MM.1S (cell line): ENCODE data around the gene IFT122.

Experiments
- DNase-seq: peaks from one replicate; pipeline ENCODE4 v3.0.0-alpha.2; 2015
- H2AFZ ChIP-seq: fragments of 300-600 bp; sonication (generic); 2 replicates; pipeline ENCODE4 v1.6.0; 2016; ENCODE audit warnings: antibody characterized with exemption, low read length
- H3F3A ChIP-seq: fragments of 300-600 bp; sonication (generic); 2 replicates; pipeline ENCODE4 v1.6.1; 2016; ENCODE audit warnings: mild to moderate bottlenecking, antibody characterized with exemption, low read length, moderate library complexity, mixed read lengths; ENCODE audit not compliant: insufficient read depth
- H3K27ac ChIP-seq: fragments of 300-600 bp; sonication (generic); 2 replicates; pipeline ENCODE4 v1.5.1; 2016; ENCODE audit warnings: mild to moderate bottlenecking, low read length
- H3K27me3 ChIP-seq: fragments of 300-600 bp; sonication (generic); replicated peaks from 2 replicates; pipeline ENCODE4 v1.6.0; 2016; ENCODE audit warnings: low read length; ENCODE audit not compliant: insufficient read depth
- H3K36me3 ChIP-seq: fragments of 300-600 bp; sonication (generic); replicated peaks from 2 replicates; pipeline ENCODE4 v1.6.1; 2016; ENCODE audit warnings: mild to moderate bottlenecking, low read length, mixed read lengths; ENCODE audit not compliant: insufficient read depth
- H3K4me1 ChIP-seq: fragments of 300-600 bp; sonication (generic); 2 replicates; pipeline ENCODE4 v1.6.1; 2016; ENCODE audit warnings: low read length, mixed read lengths
- H3K4me2 ChIP-seq: fragments of 300-600 bp; sonication (generic); 2 replicates; pipeline ENCODE4 v1.6.0; 2016; ENCODE audit warnings: low read depth, low read length
- H3K4me3 ChIP-seq: fragments of 300-600 bp; sonication (generic); 2 replicates; pipeline ENCODE4 v1.5.1; 2016; ENCODE audit warnings: low read length, mixed read lengths
- H3K79me2 ChIP-seq: fragments of 300-600 bp; sonication (generic); 2 replicates; pipeline ENCODE4 v1.6.1; 2016; ENCODE audit warnings: mixed run types, low read length, mixed read lengths
- H3K9ac ChIP-seq: fragments of 300-600 bp; sonication (generic); 2 replicates; pipeline ENCODE4 v1.6.1; 2016; ENCODE audit warnings: low read length, mixed read lengths
- H3K9me2 ChIP-seq: fragments of 300-600 bp; sonication (generic); replicated peaks from 2 replicates; pipeline ENCODE4 v1.6.1; 2016; ENCODE audit warnings: mild to moderate bottlenecking, low read length, mixed read lengths; ENCODE audit not compliant: insufficient read depth
- H3K9me3 ChIP-seq: fragments of 300-600 bp; sonication (generic); replicated peaks from 2 replicates; pipeline ENCODE4 v1.6.1; 2016; ENCODE audit warnings: mild to moderate bottlenecking, low read length, mixed read lengths; ENCODE audit not compliant: insufficient read depth
- H4K20me1 ChIP-seq: fragments of 300-600 bp; sonication (generic); 2 replicates; pipeline ENCODE4 v1.6.1; 2016; ENCODE audit warnings: mild to moderate bottlenecking, low read length, moderate library complexity, mixed read lengths; ENCODE audit not compliant: insufficient read depth
- CTCF ChIP-seq: fragments of 300-600 bp; sonication (generic); IDR thresholded peaks from 2 replicates; pipeline ENCODE4 v1.5.1; 2016; ENCODE audit warnings: antibody characterized with exemption, low read length, mixed read lengths
- EZH2 ChIP-seq: fragments of 300-600 bp; sonication (generic); optimal IDR thresholded peaks from 2 replicates; pipeline ENCODE3; 2017; ENCODE audit warnings: low read depth, mild to moderate bottlenecking, antibody characterized with exemption, low read length, mixed read lengths
- EZH2phosphoT487 ChIP-seq: fragments of 300-600 bp; sonication (generic); IDR thresholded peaks from 2 replicates; pipeline ENCODE4 v1.6.1; 2018; ENCODE audit warnings: antibody characterized with exemption, low read length

The IFT122 gene

GRCh38 chr3:129536804-129537203 lies 96.8 kb downstream of the IFT122 start:
- H3K9me2 ChIP-seq = no peaks in the 10 kb centered on the region
- H3K9me3 ChIP-seq = no peaks in the 10 kb centered on the region
- no peak overlapping the region for H2AFZ ChIP-seq
- H3K4me2 ChIP-seq = no peak overlapping the region
- TF ChIP-seq CTCF = no peak
- no peak for TF ChIP-seq EZH2
- TF ChIP-seq EZH2phosphoT487 = no peak
- no peaks in the 10 kb centered on the region for H4K20me1 ChIP-seq
- H3F3A ChIP-seq = no peaks in the 10 kb centered on the region
- H3K4me1 ChIP-seq = peaks cover 6% of the 10 kb centered on the region; the same call in 1 of the 2 replicates
- no peaks in the 10 kb centered on the region for H3K27me3 ChIP-seq
- no peak overlapping the region for H3K27ac ChIP-seq
- H3K9ac ChIP-seq = no peak overlapping the region
- H3K79me2 ChIP-seq = no peaks in the 10 kb centered on the region
- no peak overlapping the region for H3K4me3 ChIP-seq
- no peaks in the 10 kb centered on the region for H3K36me3 ChIP-seq
- no peak for DNase-seq

- Histone ChIP-seq H3K27ac (no peak overlapping the region), H3K27me3 (no peaks in the 10 kb centered on the region), H3K9ac (no peak overlapping the region), H3K4me3 (no peak overlapping the region), H2AFZ (no peak overlapping the region), H3F3A (no peaks in the 10 kb centered on the region), H3K79me2 (no peaks in the 10 kb centered on the region), H3K4me1 (peaks cover 6% of the 10 kb centered on the region; the same call in 1 of the 2 replicates), H3K9me2 (no peaks in the 10 kb centered on the region), H3K9me3 (no peaks in the 10 kb centered on the region), H3K4me2 (no peak overlapping the region), H3K36me3 (no peaks in the 10 kb centered on the region), H4K20me1 (no peaks in the 10 kb centered on the region)
- no peak for DNase-seq
- no peak for TF ChIP-seq EZH2phosphoT487
- no peak for TF ChIP-seq EZH2
- TF ChIP-seq CTCF = no peak
Measured at GRCh38 chr3:129539206-129539605, 99.2 kb downstream of the IFT122 start.

GRCh38 chr3:129540776-129541516 lies 100.9 kb downstream of the IFT122 start:
- TF ChIP-seq CTCF (no peak), EZH2phosphoT487 (no peak), EZH2 (no peak)
- H3K4me3 ChIP-seq = no peak overlapping the region
- no peak for DNase-seq

More at GRCh38 chr3:129540776-129541516, 100.9 kb downstream of the IFT122 start:
- H3K9me2 ChIP-seq = no peaks in the 10 kb centered on the region
- H2AFZ ChIP-seq = no peak overlapping the region
- H3K4me2 ChIP-seq = no peak overlapping the region
- peaks cover 6% of the 10 kb centered on the region; the same call in 1 of the 2 replicates for H3K4me1 ChIP-seq
- no peaks in the 10 kb centered on the region for H3K27me3 ChIP-seq
- no peaks in the 10 kb centered on the region for H4K20me1 ChIP-seq
- no peaks in the 10 kb centered on the region for H3F3A ChIP-seq
- no peaks in the 10 kb centered on the region for H3K36me3 ChIP-seq
- no peaks in the 10 kb centered on the region for H3K9me3 ChIP-seq
- no peak overlapping the region for H3K27ac ChIP-seq
- H3K9ac ChIP-seq = no peak overlapping the region
- no peaks in the 10 kb centered on the region for H3K79me2 ChIP-seq
